ENCODE results near the gene PFDN4.

Gene PFDN4

GRCh38 chr20:54209216-54209813 is 1.4 kb downstream of the PFDN4 start:
- H3K18ac ChIP-seq (ENCODE audit: low read length) = no peak overlapping the region
- no peak for DNase-seq (ENCODE audit: low spot score)
- no peak overlapping the region for H2BK5ac ChIP-seq (ENCODE audit: low read length)
- H4K91ac ChIP-seq (ENCODE audit: low read depth, low read length, poor library complexity) = no peak overlapping the region
- peaks cover 2% of the 10 kb centered on the region for H3K79me1 ChIP-seq (ENCODE audit: low read depth, low read length)
- no peak overlapping the region for H2BK15ac ChIP-seq (ENCODE audit: low read length)
- no peak overlapping the region for H3K27ac ChIP-seq (replicated peaks; ENCODE audit: low read length)
- H3K4me1 ChIP-seq (ENCODE audit: control insufficient read depth in 2 of 2, insufficient read depth in 1 of 2, low read depth in 1 of 2, low read length in 2 of 2) = peaks cover 3 to 5% of the 10 kb centered on the region in 2 donors
- no peak overlapping the region for H2AFZ ChIP-seq (ENCODE audit: low read length)
- no peak overlapping the region for H3K9ac ChIP-seq (ENCODE audit: low read depth, low read length, poor library complexity)
- no peak overlapping the region for H3K4ac ChIP-seq (ENCODE audit: low read length)
- H2BK120ac ChIP-seq (ENCODE audit: low read depth, low read length) = no peak overlapping the region
- peak overlapping the region; percentile 71 for H3K4me2 ChIP-seq (ENCODE audit: insufficient read depth, low read length, poor library complexity, severe bottlenecking)
- H3K36me3 ChIP-seq (replicated peaks in 1 of 2; ENCODE audit: control insufficient read depth in 2 of 2, insufficient read depth in 2 of 2, low read length in 2 of 2) = peaks cover 0 to 27% of the 10 kb centered on the region in 2 donors
- no CpG with 5 or more reads among the region's 5 CpGs for WGBS, 2 donors (ENCODE audit: extremely low coverage in 2 of 2, insufficient read length in 2 of 2, insufficient replicate concordance in 1 of 2)
- no peak overlapping the region for H3K14ac ChIP-seq (ENCODE audit: low read length)
- H2BK12ac ChIP-seq (ENCODE audit: low read length) = no peak overlapping the region
- peaks cover 0 to 4% of the 10 kb centered on the region in 2 donors for H3K9me3 ChIP-seq (replicated peaks in 1 of 2; ENCODE audit: control insufficient read depth in 2 of 2, insufficient read depth in 1 of 2, low read depth in 1 of 2, low read length in 2 of 2)
- no peak overlapping the region for H3K23ac ChIP-seq (ENCODE audit: low read depth, low read length, poor library complexity)
- no peak overlapping the region for H4K8ac ChIP-seq (ENCODE audit: low read depth, low read length)
- no peaks in the 10 kb centered on the region for H3K27me3 ChIP-seq (ENCODE audit: control insufficient read depth in 3 of 3, insufficient read depth in 3 of 3, low read depth in 1 of 3, low read length in 3 of 3)
- peak overlapping the region in 1 of 2 donors; percentile 90 for H3K4me3 ChIP-seq (ENCODE audit: low read length in 2 of 2)
- no peak overlapping the region for H2AK5ac ChIP-seq (ENCODE audit: low read depth, low read length)

- WGBS, 2 donors (ENCODE audit: extremely low coverage in 2 of 2, insufficient read length in 2 of 2, insufficient replicate concordance in 1 of 2) = no CpG with 5 or more reads among the region's 1 CpG
- Histone ChIP-seq H2BK12ac (ENCODE audit: low read length) (no peak overlapping the region), H2BK120ac (ENCODE audit: low read depth, low read length) (no peak overlapping the region), H3K18ac (ENCODE audit: low read length) (no peak overlapping the region), H4K91ac (ENCODE audit: low read depth, low read length, poor library complexity) (no peak overlapping the region), H3K9ac (ENCODE audit: low read depth, low read length, poor library complexity) (no peak overlapping the region), H3K4ac (ENCODE audit: low read length) (no peak overlapping the region), H3K14ac (ENCODE audit: low read length) (no peak overlapping the region), H3K23ac (ENCODE audit: low read depth, low read length, poor library complexity) (no peak overlapping the region), H2BK15ac (ENCODE audit: low read length) (no peak overlapping the region), H3K4me3 (ENCODE audit: low read length in 2 of 2) (no peak overlapping the region), H3K4me2 (ENCODE audit: insufficient read depth, low read length, poor library complexity, severe bottlenecking) (no peak overlapping the region), H3K4me1 (ENCODE audit: control insufficient read depth in 2 of 2, insufficient read depth in 1 of 2, low read depth in 1 of 2, low read length in 2 of 2) (peaks cover 3 to 5% of the 10 kb centered on the region in 2 donors), H2BK5ac (ENCODE audit: low read length) (no peak overlapping the region), H3K36me3 (replicated peaks in 1 of 2; ENCODE audit: control insufficient read depth in 2 of 2, insufficient read depth in 2 of 2, low read length in 2 of 2) (peaks cover 6 to 54% of the 10 kb centered on the region in 2 donors), H3K79me1 (ENCODE audit: low read depth, low read length) (peaks cover 2% of the 10 kb centered on the region), H4K8ac (ENCODE audit: low read depth, low read length) (no peak overlapping the region), H3K27me3 (ENCODE audit: control insufficient read depth in 3 of 3, insufficient read depth in 3 of 3, low read depth in 1 of 3, low read length in 3 of 3) (no peaks in the 10 kb centered on the region), H2AK5ac (ENCODE audit: low read depth, low read length) (no peak overlapping the region), H2AFZ (ENCODE audit: low read length) (no peak overlapping the region), H3K9me3 (replicated peaks in 1 of 2; ENCODE audit: control insufficient read depth in 2 of 2, insufficient read depth in 1 of 2, low read depth in 1 of 2, low read length in 2 of 2) (peaks cover 0 to 4% of the 10 kb centered on the region in 2 donors), H3K27ac (replicated peaks; ENCODE audit: low read length) (no peak overlapping the region)
- DNase-seq (ENCODE audit: low spot score) = no peak
These were observed 4.3 kb downstream of the PFDN4 start for GRCh38 chr20:54212226-54212625.

GRCh38 chr20:54212871-54213270 is 5.0 kb downstream of the PFDN4 start:
- Histone ChIP-seq H3K9ac (ENCODE audit: low read depth, low read length, poor library complexity) (no peak overlapping the region), H2BK15ac (ENCODE audit: low read length) (no peak overlapping the region), H4K91ac (ENCODE audit: low read depth, low read length, poor library complexity) (no peak overlapping the region), H3K4me3 (ENCODE audit: low read length in 2 of 2) (no peak overlapping the region), H3K4me1 (ENCODE audit: control insufficient read depth in 2 of 2, insufficient read depth in 1 of 2, low read depth in 1 of 2, low read length in 2 of 2) (peaks cover 3 to 5% of the 10 kb centered on the region in 2 donors), H2BK5ac (ENCODE audit: low read length) (no peak overlapping the region), H2AFZ (ENCODE audit: low read length) (no peak overlapping the region), H3K9me3 (replicated peaks in 1 of 2; ENCODE audit: control insufficient read depth in 2 of 2, insufficient read depth in 1 of 2, low read depth in 1 of 2, low read length in 2 of 2) (peaks cover 0 to 4% of the 10 kb centered on the region in 2 donors), H2BK12ac (ENCODE audit: low read length) (no peak overlapping the region), H2AK5ac (ENCODE audit: low read depth, low read length) (no peak overlapping the region), H3K4me2 (ENCODE audit: insufficient read depth, low read length, poor library complexity, severe bottlenecking) (no peak overlapping the region), H3K23ac (ENCODE audit: low read depth, low read length, poor library complexity) (no peak overlapping the region), H4K8ac (ENCODE audit: low read depth, low read length) (no peak overlapping the region), H3K27ac (replicated peaks; ENCODE audit: low read length) (no peak overlapping the region), H3K18ac (ENCODE audit: low read length) (no peak overlapping the region), H3K4ac (ENCODE audit: low read length) (no peak overlapping the region), H3K27me3 (ENCODE audit: control insufficient read depth in 3 of 3, insufficient read depth in 3 of 3, low read depth in 1 of 3, low read length in 3 of 3) (no peaks in the 10 kb centered on the region), H2BK120ac (ENCODE audit: low read depth, low read length) (no peak overlapping the region), H3K36me3 (replicated peaks in 1 of 2; ENCODE audit: control insufficient read depth in 2 of 2, insufficient read depth in 2 of 2, low read length in 2 of 2) (peaks cover 6 to 61% of the 10 kb centered on the region in 2 donors), H3K79me1 (ENCODE audit: low read depth, low read length) (peaks cover 2% of the 10 kb centered on the region), H3K14ac (ENCODE audit: low read length) (no peak overlapping the region)
- WGBS, 2 donors (ENCODE audit: extremely low coverage in 2 of 2, insufficient read length in 2 of 2, insufficient replicate concordance in 1 of 2) = no CpG with 5 or more reads among the region's 3 CpGs
- no peak for DNase-seq (ENCODE audit: low spot score)

- Histone ChIP-seq H3K4me1 (ENCODE audit: control insufficient read depth in 2 of 2, insufficient read depth in 1 of 2, low read depth in 1 of 2, low read length in 2 of 2) (no peaks in the 10 kb centered on the region), H3K4me2 (ENCODE audit: insufficient read depth, low read length, poor library complexity, severe bottlenecking) (no peak overlapping the region), H4K8ac (ENCODE audit: low read depth, low read length) (no peak overlapping the region), H2BK15ac (ENCODE audit: low read length) (no peak overlapping the region), H3K27ac (replicated peaks; ENCODE audit: low read length) (no peak overlapping the region), H4K91ac (ENCODE audit: low read depth, low read length, poor library complexity) (no peak overlapping the region), H2BK5ac (ENCODE audit: low read length) (no peak overlapping the region), H3K23ac (ENCODE audit: low read depth, low read length, poor library complexity) (no peak overlapping the region), H3K27me3 (ENCODE audit: control insufficient read depth in 3 of 3, insufficient read depth in 3 of 3, low read depth in 1 of 3, low read length in 3 of 3) (no peaks in the 10 kb centered on the region), H2BK120ac (ENCODE audit: low read depth, low read length) (no peak overlapping the region), H3K9ac (ENCODE audit: low read depth, low read length, poor library complexity) (no peak overlapping the region), H3K9me3 (replicated peaks in 1 of 2; ENCODE audit: control insufficient read depth in 2 of 2, insufficient read depth in 1 of 2, low read depth in 1 of 2, low read length in 2 of 2) (peaks cover 0 to 4% of the 10 kb centered on the region in 2 donors), H3K79me1 (ENCODE audit: low read depth, low read length) (peaks cover 2% of the 10 kb centered on the region), H3K4ac (ENCODE audit: low read length) (no peak overlapping the region), H2AK5ac (ENCODE audit: low read depth, low read length) (no peak overlapping the region), H3K4me3 (ENCODE audit: low read length in 2 of 2) (no peak overlapping the region), H2BK12ac (ENCODE audit: low read length) (no peak overlapping the region), H3K14ac (ENCODE audit: low read length) (no peak overlapping the region), H3K18ac (ENCODE audit: low read length) (no peak overlapping the region), H3K36me3 (replicated peaks in 1 of 2; ENCODE audit: control insufficient read depth in 2 of 2, insufficient read depth in 2 of 2, low read length in 2 of 2) (peaks cover 6 to 77% of the 10 kb centered on the region in 2 donors), H2AFZ (ENCODE audit: low read length) (no peak overlapping the region)
- no CpG with 5 or more reads among the region's 8 CpGs for WGBS, 2 donors (ENCODE audit: extremely low coverage in 2 of 2, insufficient read length in 2 of 2, insufficient replicate concordance in 1 of 2)
- no peak for DNase-seq (ENCODE audit: low spot score)
These were observed 6.7 kb downstream of the PFDN4 start for GRCh38 chr20:54214566-54214965.
